HepG2 (cell line): ENCODE data around the gene ACADS. TPM values are rescaled to one million over a fixed set of nuclear protein-coding genes. Genes with fewer than 3 reads are reported as not detected.

Experiments
- ATM ChIP-seq: fragments of 450-650 bp; IDR thresholded peaks from 2 replicates; pipeline ENCODE4 v1.7.1; 2017; ENCODE audit warnings: mild to moderate bottlenecking, borderline replicate concordance
- ETS1 ChIP-seq: sonication (generic); formaldehyde crosslinking; IDR thresholded peaks from 2 replicates; pipeline ENCODE4 v1.4.0; 2020; ENCODE audit warnings: missing genetic modification reagents
- FOXK1 ChIP-seq: sonication (generic); formaldehyde crosslinking; IDR thresholded peaks from 2 replicates; pipeline ENCODE4 v1.4.0; 2020; ENCODE audit warnings: low read depth, missing genetic modification reagents, borderline replicate concordance
- GATA4 ChIP-seq: sonication (generic); IDR thresholded peaks from 2 replicates; pipeline ENCODE4 v1.6.1; 2016; ENCODE audit warnings: antibody characterized with exemption, low read depth, borderline replicate concordance
- GPN1 ChIP-seq: sonication (generic); formaldehyde crosslinking; IDR thresholded peaks from 2 replicates; pipeline ENCODE4 v1.5.1; 2020; ENCODE audit warnings: missing genetic modification reagents, borderline replicate concordance
- MZF1 ChIP-seq: sonication (generic); formaldehyde crosslinking; IDR thresholded peaks from 2 replicates; pipeline ENCODE4 v1.8.1; 2023; ENCODE audit warnings: mild to moderate bottlenecking, missing genetic modification reagents, borderline replicate concordance
- PHF21A ChIP-seq: sonication (generic); formaldehyde crosslinking; IDR thresholded peaks from 2 replicates; pipeline ENCODE4 v1.5.0; 2020; ENCODE audit warnings: mild to moderate bottlenecking, missing genetic modification reagents
- PHF8 ChIP-seq: sonication (generic); formaldehyde crosslinking; IDR thresholded peaks from 2 replicates; pipeline ENCODE4 v1.5.0; 2020; ENCODE audit warnings: missing genetic modification reagents
- RAD21 ChIP-seq: fragments of 450-650 bp; formaldehyde crosslinking; IDR thresholded peaks from 2 replicates; pipeline ENCODE4 v1.5.0; 2020; ENCODE audit warnings: mild to moderate bottlenecking
- SSRP1 ChIP-seq: IDR thresholded peaks from 2 replicates; pipeline ENCODE4 v1.6.1; 2016; ENCODE audit warnings: control low read depth
- TOE1 ChIP-seq: sonication (generic); formaldehyde crosslinking; IDR thresholded peaks from 2 replicates; pipeline ENCODE4 v1.4.0; 2020; ENCODE audit warnings: mild to moderate bottlenecking, missing genetic modification reagents
- TRIM22 ChIP-seq: fragments of 450-650 bp; IDR thresholded peaks from 2 replicates; pipeline ENCODE4 v1.6.1; 2017
- UBTF ChIP-seq: sonication (generic); formaldehyde crosslinking; IDR thresholded peaks from 2 replicates; pipeline ENCODE4 v1.4.0; 2020; ENCODE audit warnings: mild to moderate bottlenecking, missing genetic modification reagents
- XRCC5 ChIP-seq: fragments of 200-400 bp; formaldehyde crosslinking; optimal IDR thresholded peaks from 2 replicates; pipeline ENCODE3; 2017; ENCODE audit warnings: mild to moderate bottlenecking, low read length
- ZBTB7B ChIP-seq: sonication (generic); formaldehyde crosslinking; IDR thresholded peaks from 2 replicates; pipeline ENCODE4 v1.4.0; 2020; ENCODE audit warnings: missing genetic modification reagents
- ZNF207 ChIP-seq: fragments of 450-650 bp; IDR thresholded peaks from 2 replicates; pipeline ENCODE4 v1.6.1; 2016; ENCODE audit warnings: antibody characterized with exemption, borderline replicate concordance
- ZNF280B ChIP-seq: sonication (generic); formaldehyde crosslinking; IDR thresholded peaks from 2 replicates; pipeline ENCODE4 v1.5.0; 2020; ENCODE audit warnings: missing genetic modification reagents, mild to moderate bottlenecking, borderline replicate concordance
- ZNF441 ChIP-seq: sonication (generic); formaldehyde crosslinking; IDR thresholded peaks from 2 replicates; pipeline ENCODE4 v1.7.0; 2021; ENCODE audit warnings: missing genetic modification reagents, borderline replicate concordance
- ZNF546 ChIP-seq: sonication (generic); formaldehyde crosslinking; conservative IDR thresholded peaks from 2 replicates; pipeline ENCODE4 v1.8.1; 2023; ENCODE audit warnings: mild to moderate bottlenecking, missing genetic modification reagents
- ZNF570 ChIP-seq: sonication (generic); formaldehyde crosslinking; IDR thresholded peaks from 2 replicates; pipeline ENCODE4 v1.4.0; 2020; ENCODE audit warnings: mild to moderate bottlenecking, missing genetic modification reagents, borderline replicate concordance
- ZNF615 ChIP-seq: sonication (generic); formaldehyde crosslinking; IDR thresholded peaks from 2 replicates; pipeline ENCODE4 v1.5.0; 2020; ENCODE audit warnings: mild to moderate bottlenecking, missing genetic modification reagents, borderline replicate concordance
- ZNF816 ChIP-seq: sonication (generic); formaldehyde crosslinking; IDR thresholded peaks from 2 replicates; pipeline ENCODE4 v1.8.0; 2022; ENCODE audit warnings: missing genetic modification reagents, mild to moderate bottlenecking, borderline replicate concordance
- polyA plus RNA-seq, 8 experiments: library from polyadenylated mRNA; depleted of rRNA in 3 of 8; stranded (reverse) in 7 of 8; unstranded in 1 of 8; fragments of >200 nt; fragmentation: Illumina TruSeq in 4 of 8; extraction: Trizol in 4 of 8; gene quantifications; 2 replicates each; pipeline versions ENCODE4 v1.2.1 to v1.2.3, GENCODE V29; 2011 to 2016; ENCODE audit warnings: low read depth in 4 of 8, missing spikeins in 1 of 8, mixed read lengths in 1 of 8; ENCODE audit not compliant: insufficient read depth in 1 of 8
- total RNA-seq, 5 experiments: library from RNA; depleted of rRNA; stranded (reverse); fragments of >200 nt; fragmentation: Illumina TruSeq; extraction: Trizol; gene quantifications; 2 replicates each; pipeline ENCODE4 v1.2.3, GENCODE V29; 2016; ENCODE audit warnings: low read depth in 1 of 5

Gene ACADS
- total and polyA plus RNA-seq, 2 of the 13 experiments (the other 11 are each of a cell fraction or from before 2014, with no cell fraction given), result 17.4 to 27.7 TPM

GRCh38 chr12:120725659-120726509 is at the start of gene ACADS (continued):
- TF ChIP-seq TRIM22 (no peak), ZNF207 (no peak), ATM (no peak), SSRP1 (no peak), TOE1 (no peak), MZF1 (CRISPR knock-in tag) (no peak), ZNF816 (CRISPR knock-in tag) (peak; percentile 72; the same call in 1 of the 2 replicates), PHF8 (CRISPR knock-in tag) (peak; percentile 88), XRCC5 (peak; percentile 48), PHF21A (CRISPR knock-in tag) (no peak), ZNF280B (CRISPR knock-in tag) (no peak), ZNF441 (CRISPR knock-in tag) (peak; percentile 41; the same call in 1 of the 2 replicates), UBTF (CRISPR knock-in tag) (peak; percentile 74; the same call in 1 of the 2 replicates), ETS1 (CRISPR knock-in tag) (no peak), ZBTB7B (CRISPR knock-in tag) (no peak), RAD21 (0 out of 2 replicates have a peak, but pooled peaks have one; percentile 17), GPN1 (CRISPR knock-in tag) (no peak), ZNF546 (CRISPR knock-in tag) (no peak), FOXK1 (no peak), ZNF615 (no peak), GATA4 (no peak), ZNF570 (CRISPR knock-in tag) (no peak)
